GM19238 (cell line): Measurements from ENCODE around the gene SMKR1.
"Not testable (repeated sequence)": the region's sequence is repeated elsewhere in the genome, so short reads cannot be mapped to it uniquely, and the experiment has no call there.

Source experiments
- DNase-seq: peaks from one replicate; pipeline ENCODE4 v3.0.0; 2011; ENCODE audit warnings: low spot score; ENCODE audit not compliant: insufficient read length

SMKR1 gene

GRCh38 chr7:129524405-129524804 is 22.1 kb downstream of the SMKR1 start:
- not testable (repeated sequence) for DNase-seq

- DNase-seq, result no peak
These were observed 23.0 kb downstream of the SMKR1 start for GRCh38 chr7:129525225-129525862.

- no peak for DNase-seq
These were observed 27.3 kb downstream of the SMKR1 start for GRCh38 chr7:129529643-129530042.

- DNase-seq, result no peak
These were observed 28.6 kb downstream of the SMKR1 start for GRCh38 chr7:129530795-129531391.

GRCh38 chr7:129531721-129532120 is 29.4 kb downstream of the SMKR1 start:
- no peak for DNase-seq

GRCh38 chr7:129532375-129532774 is 30.0 kb downstream of the SMKR1 start:
- DNase-seq, result no peak

GRCh38 chr7:129534558-129535274 is 32.4 kb downstream of the SMKR1 start:
- DNase-seq, result not testable (repeated sequence)

GRCh38 chr7:129535896-129536295 is 33.6 kb downstream of the SMKR1 start:
- DNase-seq, result no peak

- no peak for DNase-seq
These were observed 34.0 kb downstream of the SMKR1 start for GRCh38 chr7:129536323-129536722.

- no peak for DNase-seq
These were observed 36.5 kb downstream of the SMKR1 start for GRCh38 chr7:129538790-129539189.

GRCh38 chr7:129540340-129540739 is 38.0 kb downstream of the SMKR1 start:
- DNase-seq, result no peak

- DNase-seq, result no peak
These were observed 42.4 kb downstream of the SMKR1 start for GRCh38 chr7:129544700-129545099.

- DNase-seq, result no peak
These were observed 48.5 kb downstream of the SMKR1 start for GRCh38 chr7:129550693-129551360.

GRCh38 chr7:129553899-129554461 is 51.6 kb downstream of the SMKR1 start:
- DNase-seq, result no peak

GRCh38 chr7:129556607-129557133 is 54.3 kb downstream of the SMKR1 start:
- DNase-seq, result no peak

GRCh38 chr7:129557686-129558481 is 55.6 kb downstream of the SMKR1 start:
- no peak for DNase-seq

GRCh38 chr7:129559564-129559963 is 57.2 kb downstream of the SMKR1 start:
- DNase-seq, result no peak

- DNase-seq, result no peak
These were observed 58.5 kb downstream of the SMKR1 start for GRCh38 chr7:129560831-129561230.

- DNase-seq, result no peak
These were observed 59.5 kb downstream of the SMKR1 start for GRCh38 chr7:129561677-129562359.
